Calu3 (cell line): Measurements from ENCODE around the gene CSNK1G3. TPM values are rescaled to one million over a fixed set of nuclear protein-coding genes. Genes with fewer than 3 reads are reported as not detected.
A peak's percentile ranks its signal among the peaks of the same experiment; 100 is the strongest.

ENCODE experiments used
- BruUV-seq: library from RNA; stranded (reverse); fragments of 400-500 nt; replicated peaks from 2 replicates; lab custom pipeline; 2021; lab: Mats Ljungman, UMichigan
- CTCF ChIA-PET: fragments of 300-600 bp; sonication (Branson Sonifier 250); formaldehyde crosslinking; loops from one replicate; lab custom pipeline; 2022; ENCODE audit warnings: antibody characterized with exemption; lab: Charles Lee
- DNase-seq: peaks from one replicate; pipeline ENCODE4 v3.0.0; 2022
- H3K27ac Mint-ChIP-seq: one replicate; pipeline ENCODE4 v1.8.0; 2022; ENCODE audit warnings: mixed read lengths; ENCODE audit not compliant: unreplicated experiment
- H3K27me3 Mint-ChIP-seq: one replicate; pipeline ENCODE4 v1.8.0; 2022; ENCODE audit warnings: mixed read lengths; ENCODE audit not compliant: unreplicated experiment
- H3K36me3 Mint-ChIP-seq: one replicate; pipeline ENCODE4 v1.8.0; 2022; ENCODE audit warnings: mild to moderate bottlenecking, moderate library complexity, mixed read lengths; ENCODE audit not compliant: insufficient read depth, unreplicated experiment
- H3K4me1 Mint-ChIP-seq: one replicate; pipeline ENCODE4 v1.8.0; 2022; ENCODE audit warnings: mild to moderate bottlenecking, low read depth, mixed read lengths; ENCODE audit not compliant: unreplicated experiment
- H3K4me3 Mint-ChIP-seq: one replicate; pipeline ENCODE4 v1.8.0; 2022; ENCODE audit warnings: mild to moderate bottlenecking, low read depth, moderate library complexity, mixed read lengths; ENCODE audit not compliant: unreplicated experiment
- H3K9me3 Mint-ChIP-seq: one replicate; pipeline ENCODE4 v1.8.0; 2022; ENCODE audit warnings: low read depth, mixed read lengths; ENCODE audit not compliant: unreplicated experiment
- intact Hi-C: fragments of 100-400 bp; cut with micrococcal nuclease; formaldehyde crosslinking; loops from one replicate; pipeline ENCODE4 v1.10.0; 2022; ENCODE audit not compliant: unreplicated experiment
- total RNA-seq: library from RNA; stranded (reverse); gene quantifications from 2 replicates; pipeline ENCODE4 v1.2.3, GENCODE V29; 2022
- TF ChIP-seq, protein P1 (sequence below): fragments of 200-600 bp; IDR thresholded peaks from one replicate; pipeline ENCODE4 v1.8.0; 2022; ENCODE audit warnings: antibody characterized with exemption; ENCODE audit not compliant: unreplicated experiment

CSNK1G3 gene
- total RNA-seq, 1 experiment from 2014 or later: 57.5 TPM

GRCh38 chr5:123514615-123515355 lies 2.8 kb downstream of the CSNK1G3 start:
- Mint-ChIP-seq H3K27me3 (no peaks in the 10 kb centered on the region), H3K27ac (peak overlapping the region; percentile 43), H3K4me3 (peak overlapping the region; percentile 89), H3K9me3 (no peaks in the 10 kb centered on the region), H3K4me1 (peaks cover 58% of the 10 kb centered on the region), H3K36me3 (peaks cover 31% of the 10 kb centered on the region)
- intact Hi-C loops: no loop called here
- BruUV-seq: no TSS peak
- CTCF ChIA-PET: interaction anchor here (0.9 to 1.4 kb wide), 3 partner anchors 15 to 91 kb away, joined by 3 to 6 read pairs (median 3); partner anchors contain the start of gene CEP120
- TF ChIP-seq, protein P1, sequence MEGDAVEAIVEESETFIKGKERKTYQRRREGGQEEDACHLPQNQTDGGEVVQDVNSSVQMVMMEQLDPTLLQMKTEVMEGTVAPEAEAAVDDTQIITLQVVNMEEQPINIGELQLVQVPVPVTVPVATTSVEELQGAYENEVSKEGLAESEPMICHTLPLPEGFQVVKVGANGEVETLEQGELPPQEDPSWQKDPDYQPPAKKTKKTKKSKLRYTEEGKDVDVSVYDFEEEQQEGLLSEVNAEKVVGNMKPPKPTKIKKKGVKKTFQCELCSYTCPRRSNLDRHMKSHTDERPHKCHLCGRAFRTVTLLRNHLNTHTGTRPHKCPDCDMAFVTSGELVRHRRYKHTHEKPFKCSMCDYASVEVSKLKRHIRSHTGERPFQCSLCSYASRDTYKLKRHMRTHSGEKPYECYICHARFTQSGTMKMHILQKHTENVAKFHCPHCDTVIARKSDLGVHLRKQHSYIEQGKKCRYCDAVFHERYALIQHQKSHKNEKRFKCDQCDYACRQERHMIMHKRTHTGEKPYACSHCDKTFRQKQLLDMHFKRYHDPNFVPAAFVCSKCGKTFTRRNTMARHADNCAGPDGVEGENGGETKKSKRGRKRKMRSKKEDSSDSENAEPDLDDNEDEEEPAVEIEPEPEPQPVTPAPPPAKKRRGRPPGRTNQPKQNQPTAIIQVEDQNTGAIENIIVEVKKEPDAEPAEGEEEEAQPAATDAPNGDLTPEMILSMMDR: no peak
- DNase-seq: no peak

- no peak overlapping the region for H3K27ac Mint-ChIP-seq
- intact Hi-C loops: no loop called here
- H3K36me3 Mint-ChIP-seq: peaks cover 30% of the 10 kb centered on the region
- TF ChIP-seq, protein P1: no peak
- H3K4me3 Mint-ChIP-seq: no peak overlapping the region
- peaks cover 54% of the 10 kb centered on the region for H3K4me1 Mint-ChIP-seq
- no peak for DNase-seq
- CTCF ChIA-PET: no interaction called here
- no peaks in the 10 kb centered on the region for H3K9me3 Mint-ChIP-seq
- BruUV-seq: no TSS peak
- H3K27me3 Mint-ChIP-seq: no peaks in the 10 kb centered on the region
Observed at GRCh38 chr5:123515904-123516303, 3.9 kb downstream of the CSNK1G3 start.

DNA sequence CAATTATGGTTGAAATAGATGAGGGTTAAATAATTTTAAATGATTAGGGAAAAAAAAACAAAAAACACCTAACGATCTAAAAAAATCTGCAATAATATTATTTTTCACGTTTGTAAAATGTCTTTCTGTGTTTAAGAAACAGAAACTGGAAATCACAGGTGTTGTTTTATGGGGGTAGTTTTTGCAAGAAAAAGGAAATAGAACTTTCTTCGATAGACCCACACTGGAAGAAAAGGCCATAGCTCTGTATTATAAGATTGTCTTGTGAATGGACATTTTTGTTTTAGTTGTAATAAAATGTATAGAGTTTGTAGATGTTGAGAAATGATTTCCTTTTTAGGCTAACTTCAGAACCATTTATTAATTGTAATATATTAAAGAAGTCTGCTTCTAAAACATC lies 5.5 kb downstream of the CSNK1G3 start:
- TF ChIP-seq, protein P1: no peak
- DNase-seq: no peak

GRCh38 chr5:123518111-123518510 lies 6.1 kb downstream of the CSNK1G3 start:
- Mint-ChIP-seq H3K4me1 (peaks cover 39% of the 10 kb centered on the region), H3K36me3 (peaks cover 8% of the 10 kb centered on the region), H3K27ac (no peak overlapping the region), H3K4me3 (no peak overlapping the region), H3K27me3 (no peaks in the 10 kb centered on the region), H3K9me3 (no peaks in the 10 kb centered on the region)
- no TSS peak for BruUV-seq
- CTCF ChIA-PET: interaction anchor here (0.8 to 1.5 kb wide), 2 partner anchors 13 to 95 kb away, joined by 3 to 4 read pairs; partner anchors contain the start of gene CEP120
- intact Hi-C loops: no loop called here
- no peak for DNase-seq
- TF ChIP-seq, protein P1: no peak

More for the DNA sequence above, 5.5 kb downstream of the CSNK1G3 start:
- no peak overlapping the region for H3K4me3 Mint-ChIP-seq
- no TSS peak for BruUV-seq
- intact Hi-C loops: no loop called here
- peaks cover 43% of the 10 kb centered on the region for H3K4me1 Mint-ChIP-seq
- no peak overlapping the region for H3K27ac Mint-ChIP-seq
- no peaks in the 10 kb centered on the region for H3K9me3 Mint-ChIP-seq
- CTCF ChIA-PET: interaction anchor here (0.8 to 1.5 kb wide), 2 partner anchors 13 to 94 kb away, joined by 3 to 4 read pairs; partner anchors contain the start of gene CEP120
- H3K36me3 Mint-ChIP-seq: peaks cover 15% of the 10 kb centered on the region
- H3K27me3 Mint-ChIP-seq: no peaks in the 10 kb centered on the region
